GM19467 (cell line): Measurements from ENCODE around the gene CFI.
"Not testable (repeated sequence)": the region's sequence is repeated elsewhere in the genome, so short reads cannot be mapped to it uniquely, and the experiment has no call there.

Experiments
- ATAC-seq: cut with Tn5 transposase; IDR thresholded peaks from one replicate; pipeline ENCODE4 v1.9.1; 2021; ENCODE audit warnings: mild to moderate bottlenecking, moderate library complexity; ENCODE audit not compliant: unreplicated experiment

CFI gene

GRCh38 chr4:109798866-109799265 is 2.9 kb downstream of the CFI start:
- ATAC-seq, result no peak

GRCh38 chr4:109795059-109795458 is 6.7 kb downstream of the CFI start:
- no peak for ATAC-seq

GRCh38 chr4:109787807-109788206 is 14.0 kb downstream of the CFI start:
- ATAC-seq, result no peak

- ATAC-seq, result no peak
Measured at GRCh38 chr4:109786846-109787245, 15.0 kb downstream of the CFI start.

- ATAC-seq, result not testable (repeated sequence)
Measured at GRCh38 chr4:109782092-109782491, 19.7 kb downstream of the CFI start.

- no peak for ATAC-seq
Measured at GRCh38 chr4:109764789-109765402, 36.9 kb downstream of the CFI start.

- no peak for ATAC-seq
Measured at GRCh38 chr4:109764376-109764775, 37.4 kb downstream of the CFI start.

- no peak for ATAC-seq
Measured at GRCh38 chr4:109760682-109761081, 41.1 kb downstream of the CFI start.

- ATAC-seq, result no peak
Measured at GRCh38 chr4:109755656-109756055, 46.1 kb downstream of the CFI start.

GRCh38 chr4:109754093-109754857 is 47.5 kb downstream of the CFI start:
- no peak for ATAC-seq

- no peak for ATAC-seq
Measured at GRCh38 chr4:109752525-109752924, 49.3 kb downstream of the CFI start.

GRCh38 chr4:109751852-109752251 is 49.9 kb downstream of the CFI start:
- ATAC-seq, result no peak

- no peak for ATAC-seq
Measured at GRCh38 chr4:109750652-109751244, 51.1 kb downstream of the CFI start.

GRCh38 chr4:109749388-109750082 is 52.3 kb downstream of the CFI start:
- ATAC-seq, result no peak

- ATAC-seq, result no peak
Measured at GRCh38 chr4:109748114-109748513, 53.7 kb downstream of the CFI start.

- ATAC-seq, result no peak
Measured at GRCh38 chr4:109746728-109747127, 55.1 kb downstream of the CFI start.

- no peak for ATAC-seq
Measured at GRCh38 chr4:109745830-109746229, 56.0 kb downstream of the CFI start.

GRCh38 chr4:109739547-109739946 is 62.3 kb downstream of the CFI start:
- ATAC-seq, result no peak

- ATAC-seq, result no peak
Measured at GRCh38 chr4:109738104-109738872, 63.5 kb downstream of the CFI start.

GRCh38 chr4:109735566-109736365 is 66.0 kb downstream of the CFI start:
- ATAC-seq, result no peak
